Brain pericyte (primary cell): Measurements from ENCODE around the gene NECTIN2.
A peak's percentile ranks its signal among the peaks of the same experiment; 100 is the strongest.
"Not testable (repeated sequence)": the region's sequence is repeated elsewhere in the genome, so short reads cannot be mapped to it uniquely, and the experiment has no call there.

Experiments used
- DNase-seq: peaks from one replicate; pipeline ENCODE4 v3.0.0-alpha.2; 2012; ENCODE audit warnings: low read depth, low spot score

Gene NECTIN2

DNA sequence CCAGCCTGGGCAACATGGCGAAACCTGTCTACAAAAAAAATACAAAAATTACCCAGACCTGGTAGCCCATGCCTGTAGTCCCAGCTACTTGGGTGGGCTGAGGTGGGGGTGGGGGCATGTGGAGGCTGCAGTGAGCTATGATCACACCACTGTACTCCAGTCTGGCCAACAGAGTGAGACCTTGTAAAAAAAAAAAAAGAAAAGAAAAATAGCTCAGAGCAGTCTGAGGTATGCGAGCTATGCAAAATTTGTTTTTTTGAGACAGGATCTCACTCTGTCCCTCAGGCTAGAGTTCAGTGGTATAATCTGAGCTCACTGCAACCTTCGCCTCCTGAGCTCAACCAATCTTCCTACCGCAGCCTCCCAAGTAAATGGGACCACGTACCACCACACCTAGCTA, 37.8 kb downstream of the NECTIN2 start:
- no peak for DNase-seq

DNA sequence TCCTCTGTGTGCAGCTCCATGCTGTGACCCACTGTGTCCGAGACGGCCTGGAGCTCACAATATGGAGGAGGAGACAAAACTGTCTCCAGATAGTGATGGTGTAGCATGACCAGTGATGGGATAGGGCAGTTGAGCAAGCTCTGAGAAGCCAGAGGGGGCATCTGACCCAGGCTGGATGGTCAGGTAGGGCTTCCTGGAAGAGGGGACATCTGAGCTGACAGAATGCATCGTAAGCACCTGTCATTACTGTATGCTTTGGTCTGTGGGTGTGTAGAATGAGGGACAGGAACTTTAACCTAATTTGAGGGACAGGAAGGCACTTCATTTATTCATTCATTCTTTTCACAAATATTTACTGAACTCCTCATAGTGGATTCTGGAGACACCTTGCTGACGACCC, 38.5 kb downstream of the NECTIN2 start:
- no peak for DNase-seq

GRCh38 chr19:44886141-44886540, 40.0 kb downstream of the NECTIN2 start:
- DNase-seq = no peak

- DNase-seq = no peak
These were observed 41.6 kb downstream of the NECTIN2 start for GRCh38 chr19:44887648-44888047.

- not testable (repeated sequence) for DNase-seq
These were observed 42.2 kb downstream of the NECTIN2 start for GRCh38 chr19:44888335-44888734.

DNA sequence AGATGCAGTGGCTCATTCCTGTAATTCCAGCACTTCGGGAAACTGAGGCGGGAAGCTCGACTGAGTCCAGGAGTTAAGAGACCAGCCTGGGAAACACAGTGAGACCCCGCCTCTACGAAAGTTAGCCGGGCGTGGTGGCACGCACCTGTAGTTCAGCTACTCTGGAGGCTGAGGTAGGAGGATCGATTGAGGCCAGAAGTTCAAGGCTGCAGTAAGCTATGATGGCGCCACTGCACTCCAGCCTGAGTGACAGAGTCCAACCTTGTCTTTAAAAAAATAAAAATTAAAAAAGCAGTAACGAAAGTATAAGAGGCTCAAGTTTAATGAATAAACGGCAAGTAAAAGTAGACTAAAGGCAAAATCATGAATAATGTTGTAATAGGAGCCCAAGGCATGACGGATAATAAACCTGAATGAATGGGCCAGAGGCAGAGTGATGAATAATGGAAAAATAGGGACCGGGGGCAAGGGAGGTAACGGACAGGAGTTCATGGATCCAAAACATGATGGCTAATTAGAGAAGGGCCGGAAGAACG, 43.8 kb downstream of the NECTIN2 start:
- no peak for DNase-seq

DNA sequence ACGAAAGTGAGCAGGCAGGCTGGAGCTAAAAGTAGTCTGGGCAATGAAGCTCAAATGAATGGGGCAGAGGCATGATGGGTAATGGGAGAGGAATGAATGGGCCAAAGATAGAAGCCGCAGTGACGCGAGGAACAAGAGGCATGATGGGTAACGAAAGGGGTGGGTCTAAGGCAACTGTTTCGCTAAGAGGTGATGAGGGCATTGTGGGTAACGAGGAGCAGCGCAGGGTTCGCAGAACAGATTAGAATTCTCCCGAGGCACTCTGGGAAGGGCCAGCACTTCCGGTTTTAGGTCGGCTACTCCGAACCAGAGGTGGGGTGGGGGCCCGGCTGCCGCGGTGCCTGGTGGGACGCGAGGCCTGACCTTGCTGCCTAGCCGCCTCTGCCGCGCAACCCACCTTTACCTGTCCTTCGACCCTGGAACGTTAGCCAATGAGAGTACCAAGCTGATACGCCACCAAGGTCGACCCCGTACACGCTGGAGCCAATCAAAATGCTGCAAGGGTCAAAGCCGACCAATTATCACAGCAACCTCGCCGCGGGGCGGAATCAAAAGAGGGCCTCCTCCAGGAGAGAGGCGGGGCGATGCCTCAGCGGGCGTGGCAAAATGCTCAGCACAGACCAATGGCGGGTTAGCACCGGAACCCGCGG, 44.4 kb downstream of the NECTIN2 start:
- DNase-seq = peak; percentile 100

DNA sequence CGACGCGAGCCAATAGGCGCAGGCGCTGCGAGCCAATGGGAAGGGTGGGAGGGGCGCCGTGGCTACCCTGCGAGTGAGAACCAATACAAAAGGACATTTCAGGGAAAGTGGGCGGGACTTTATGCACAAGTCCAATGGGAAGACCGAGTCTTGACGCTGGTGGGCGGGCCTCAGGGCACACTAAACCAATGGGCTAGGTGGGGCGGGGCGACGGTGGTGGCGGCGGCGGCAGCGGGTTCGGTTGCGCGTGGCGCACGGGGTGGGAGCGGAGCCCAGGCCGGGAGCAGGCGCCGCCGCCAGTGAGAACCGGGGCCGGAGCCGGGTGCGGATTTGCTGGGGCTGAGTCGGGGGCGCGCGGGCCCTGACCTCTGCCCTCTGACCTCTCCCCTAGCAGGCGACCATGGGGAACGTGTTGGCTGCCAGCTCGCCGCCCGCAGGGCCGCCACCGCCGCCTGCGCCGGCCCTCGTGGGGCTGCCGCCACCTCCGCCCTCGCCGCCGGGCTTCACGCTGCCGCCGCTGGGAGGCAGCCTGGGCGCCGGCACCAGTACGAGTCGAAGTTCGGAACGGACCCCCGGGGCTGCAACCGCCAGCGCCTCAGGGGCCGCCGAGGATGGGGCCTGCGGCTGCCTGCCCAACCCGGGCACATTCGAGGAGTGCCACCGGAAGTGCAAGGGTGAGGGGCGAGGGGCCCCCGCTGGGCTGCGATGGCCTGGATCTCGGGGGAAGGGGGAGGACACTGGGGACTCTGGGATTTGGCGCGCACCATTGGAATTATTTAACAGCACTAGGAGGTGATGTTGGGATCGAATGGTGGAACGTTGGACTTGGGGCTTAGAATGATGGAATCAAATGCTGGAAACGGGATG, 45.2 kb downstream of the NECTIN2 start, which contains the start of gene TOMM40:
Gene TOMM40 (plus strand): TSS at position 239 of the 867 bp plus-strand sequence. CDS start 162 bp downstream, at position 401.
- no peak for DNase-seq

DNA sequence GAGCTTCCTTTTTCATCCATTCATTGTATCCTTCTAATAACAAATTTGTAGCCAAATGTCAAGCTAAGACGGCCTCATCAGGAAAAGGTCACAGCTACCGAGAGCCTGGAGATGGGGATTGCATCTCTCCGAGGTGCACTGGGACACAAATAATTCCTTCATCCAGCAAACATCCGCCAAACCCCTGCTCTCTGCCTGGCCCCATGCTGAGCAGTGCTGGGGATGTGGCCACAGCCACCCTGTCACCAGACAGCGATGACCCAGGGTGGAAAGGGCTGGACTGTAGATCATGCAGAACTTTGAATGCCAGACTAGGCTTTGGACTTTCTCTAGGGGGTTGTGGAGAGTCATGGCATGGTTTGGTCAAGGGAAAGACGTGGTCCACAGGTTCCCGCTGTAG, 46.8 kb downstream of the NECTIN2 start:
- DNase-seq = no peak

DNA sequence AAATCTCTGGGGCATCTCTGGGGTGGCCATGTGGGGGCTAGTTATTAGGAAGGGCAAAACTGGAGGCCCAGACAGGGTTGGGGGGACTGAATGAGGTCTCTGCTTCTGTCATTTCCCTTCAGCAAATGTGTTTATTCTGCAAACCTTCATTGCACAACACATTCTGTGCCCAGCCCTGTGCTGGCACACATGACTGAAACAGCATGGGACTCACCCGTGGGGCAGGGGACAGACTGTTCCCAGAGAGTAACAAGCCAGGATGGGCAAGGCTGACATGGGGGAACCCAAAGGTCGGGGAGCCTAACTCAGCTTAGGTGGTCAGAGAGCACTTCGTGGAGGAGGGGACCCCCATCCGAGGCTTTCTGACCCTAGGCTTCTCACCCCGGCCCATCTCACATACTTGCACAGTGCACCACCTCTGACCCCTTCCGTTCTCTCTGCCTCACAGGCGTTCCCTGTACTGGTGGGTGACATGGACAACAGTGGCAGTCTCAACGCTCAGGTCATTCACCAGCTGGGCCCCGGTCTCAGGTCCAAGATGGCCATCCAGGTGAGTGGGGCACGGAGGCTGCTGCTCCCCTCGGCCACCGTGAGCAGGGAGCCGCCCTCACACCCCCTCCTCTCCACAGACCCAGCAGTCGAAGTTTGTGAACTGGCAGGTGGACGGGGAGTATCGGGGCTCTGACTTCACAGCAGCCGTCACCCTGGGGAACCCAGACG, 47.4 kb downstream of the NECTIN2 start:
- DNase-seq = no peak

DNA sequence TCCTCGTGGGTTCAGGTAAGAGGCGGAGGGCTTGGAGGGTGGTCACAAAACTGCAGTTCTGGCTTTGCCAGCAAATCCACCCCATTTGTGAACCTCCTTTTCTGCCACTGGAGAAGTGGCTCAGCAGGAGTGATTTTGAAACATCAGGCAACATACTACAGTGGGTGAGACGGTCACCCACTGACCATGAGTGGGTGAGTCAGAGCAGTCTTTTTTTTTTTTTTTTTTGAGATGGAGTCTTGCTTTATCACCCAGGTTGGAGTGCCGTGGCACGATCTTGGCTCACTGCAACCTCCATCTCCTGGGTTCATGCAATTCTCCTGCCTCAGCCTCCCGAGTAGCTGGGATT, 47.9 kb downstream of the NECTIN2 start:
- DNase-seq = no peak

DNA sequence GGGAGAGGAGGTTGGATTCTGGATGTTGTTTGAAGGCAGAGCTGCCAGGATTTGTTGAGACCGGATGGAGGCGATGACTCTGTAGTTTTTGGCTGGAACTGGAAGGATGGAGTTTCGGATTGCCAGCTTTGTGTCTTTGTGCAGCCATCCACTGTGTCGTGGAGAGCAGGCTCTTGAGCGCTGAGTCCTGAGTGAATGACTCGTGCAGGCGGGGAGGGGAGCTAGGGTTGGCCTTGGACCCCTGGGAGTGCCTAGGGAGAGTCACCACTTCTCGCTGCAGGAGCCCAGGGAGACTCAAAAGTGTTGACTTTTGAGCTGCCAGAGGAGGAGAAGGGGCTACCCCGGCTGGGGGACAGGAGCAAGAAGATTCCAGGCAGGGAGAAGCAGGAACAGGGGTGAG, 48.8 kb downstream of the NECTIN2 start:
- no peak for DNase-seq

DNA sequence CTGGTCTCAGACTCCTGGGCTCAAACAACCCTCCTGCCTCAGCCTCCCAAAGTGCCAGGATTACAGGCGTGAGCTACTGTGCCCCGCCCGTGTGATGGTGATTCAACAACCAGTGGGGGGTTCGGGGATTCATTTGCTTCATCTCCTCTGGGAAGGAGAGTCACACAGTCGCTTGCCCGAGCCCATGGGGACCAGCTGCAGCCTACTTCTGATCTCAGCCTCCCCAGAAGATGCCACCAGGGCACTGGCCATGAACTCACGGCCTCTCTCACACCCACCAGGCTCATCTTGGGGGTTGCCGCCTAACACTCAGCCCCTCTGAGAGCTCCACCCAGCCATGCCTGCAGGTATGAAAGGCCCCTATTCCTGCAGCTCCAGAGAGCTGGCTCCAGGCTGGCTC, 51.7 kb downstream of the NECTIN2 start:
- DNase-seq = no peak

DNA sequence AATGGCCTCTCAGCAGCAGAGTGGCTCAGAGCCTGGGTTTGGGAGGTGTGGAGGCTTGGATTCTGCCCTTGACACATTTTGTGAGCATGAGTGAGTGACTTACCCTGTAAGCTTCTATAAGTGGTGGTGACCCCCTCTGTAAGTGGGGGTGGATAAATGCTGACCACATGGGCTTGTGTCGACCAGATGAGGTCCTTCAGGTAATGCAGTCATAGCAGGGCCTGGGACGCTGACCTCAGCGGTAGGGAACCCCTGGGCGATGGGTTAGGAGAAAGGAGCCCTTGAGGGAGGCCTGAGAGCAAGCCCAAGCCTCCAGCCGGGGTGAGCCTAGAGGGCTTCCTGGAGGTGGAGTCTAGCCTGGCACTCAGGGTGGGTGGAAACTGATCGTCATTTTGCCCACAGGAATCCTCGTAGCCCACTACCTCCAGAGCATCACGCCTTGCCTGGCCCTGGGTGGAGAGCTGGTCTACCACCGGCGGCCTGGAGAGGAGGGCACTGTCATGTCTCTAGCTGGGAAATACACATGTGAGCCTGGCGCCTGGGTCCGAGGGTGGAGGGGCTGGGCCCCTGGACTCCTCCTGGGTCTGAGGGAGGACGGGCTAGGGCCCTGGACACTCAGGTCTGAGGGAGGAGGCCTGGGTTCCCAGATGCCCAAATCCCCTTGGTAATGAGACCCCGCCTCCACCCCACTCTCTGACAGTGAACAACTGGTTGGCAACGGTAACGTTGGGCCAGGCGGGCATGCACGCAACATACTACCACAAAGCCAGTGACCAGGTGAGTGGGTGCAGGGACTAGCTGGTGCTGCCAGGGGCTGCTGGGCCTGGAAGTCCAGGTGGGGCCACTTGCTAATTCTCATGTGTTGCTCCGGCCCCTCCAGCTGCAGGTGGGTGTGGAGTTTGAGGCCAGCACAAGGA, 54.5 kb downstream of the NECTIN2 start:
- DNase-seq = no peak

DNA sequence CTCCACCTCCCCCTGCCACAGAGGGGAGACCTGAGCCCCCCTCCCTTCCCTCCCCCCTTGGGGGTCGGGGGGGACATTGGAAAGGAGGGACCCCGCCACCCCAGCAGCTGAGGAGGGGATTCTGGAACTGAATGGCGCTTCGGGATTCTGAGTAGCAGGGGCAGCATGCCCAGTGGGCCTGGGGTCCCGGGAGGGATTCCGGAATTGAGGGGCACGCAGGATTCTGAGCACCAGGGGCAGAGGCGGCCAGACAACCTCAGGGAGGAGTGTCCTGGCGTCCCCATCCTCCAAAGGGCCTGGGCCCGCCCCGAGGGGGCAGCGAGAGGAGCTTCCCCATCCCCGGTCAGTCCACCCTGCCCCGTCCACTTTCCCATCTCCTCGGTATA, 57.1 kb downstream of the NECTIN2 start:
- DNase-seq = no peak

DNA sequence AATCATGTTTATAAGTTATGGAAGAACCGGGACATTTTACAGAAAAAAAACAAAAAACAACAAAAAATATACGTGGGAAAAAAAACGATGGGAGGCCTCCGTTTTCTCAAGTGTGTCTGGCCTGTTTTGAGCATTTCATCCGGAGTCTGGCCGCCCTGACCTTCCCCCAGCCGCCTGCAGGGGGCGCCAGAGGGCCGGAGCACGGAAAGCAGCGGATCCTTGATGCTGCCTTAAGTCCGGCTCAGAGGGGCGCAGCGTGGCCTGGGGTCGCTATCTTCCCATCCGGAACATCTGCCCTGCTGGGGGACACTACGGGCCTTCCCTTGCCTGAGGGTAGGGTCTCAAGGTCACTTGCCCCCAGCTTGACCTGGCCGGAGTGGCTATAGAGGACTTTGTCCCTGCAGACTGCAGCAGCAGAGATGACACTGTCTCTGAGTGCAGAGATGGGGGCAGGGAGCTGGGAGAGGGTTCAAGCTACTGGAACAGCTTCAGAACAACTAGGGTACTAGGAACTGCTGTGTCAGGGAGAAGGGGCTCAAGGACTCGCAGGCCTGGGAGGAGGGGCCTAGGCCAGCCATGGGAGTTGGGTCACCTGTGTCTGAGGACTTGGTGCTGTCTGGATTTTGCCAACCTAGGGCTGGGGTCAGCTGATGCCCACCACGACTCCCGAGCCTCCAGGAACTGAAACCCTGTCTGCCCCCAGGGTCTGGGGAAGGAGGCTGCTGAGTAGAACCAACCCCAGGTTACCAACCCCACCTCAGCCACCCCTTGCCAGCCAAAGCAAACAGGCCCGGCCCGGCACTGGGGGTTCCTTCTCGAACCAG, 57.7 kb downstream of the NECTIN2 start:
- peak; percentile 72 for DNase-seq

GRCh38 chr19:44904426-44904994, 58.4 kb downstream of the NECTIN2 start:
- no peak for DNase-seq

DNA sequence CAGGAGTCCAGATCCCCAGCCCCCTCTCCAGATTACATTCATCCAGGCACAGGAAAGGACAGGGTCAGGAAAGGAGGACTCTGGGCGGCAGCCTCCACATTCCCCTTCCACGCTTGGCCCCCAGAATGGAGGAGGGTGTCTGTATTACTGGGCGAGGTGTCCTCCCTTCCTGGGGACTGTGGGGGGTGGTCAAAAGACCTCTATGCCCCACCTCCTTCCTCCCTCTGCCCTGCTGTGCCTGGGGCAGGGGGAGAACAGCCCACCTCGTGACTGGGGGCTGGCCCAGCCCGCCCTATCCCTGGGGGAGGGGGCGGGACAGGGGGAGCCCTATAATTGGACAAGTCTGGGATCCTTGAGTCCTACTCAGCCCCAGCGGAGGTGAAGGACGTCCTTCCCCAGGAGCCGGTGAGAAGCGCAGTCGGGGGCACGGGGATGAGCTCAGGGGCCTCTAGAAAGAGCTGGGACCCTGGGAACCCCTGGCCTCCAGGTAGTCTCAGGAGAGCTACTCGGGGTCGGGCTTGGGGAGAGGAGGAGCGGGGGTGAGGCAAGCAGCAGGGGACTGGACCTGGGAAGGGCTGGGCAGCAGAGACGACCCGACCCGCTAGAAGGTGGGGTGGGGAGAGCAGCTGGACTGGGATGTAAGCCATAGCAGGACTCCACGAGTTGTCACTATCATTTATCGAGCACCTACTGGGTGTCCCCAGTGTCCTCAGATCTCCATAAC, 59.5 kb downstream of the NECTIN2 start, which contains the start of gene APOE:
Gene APOE (plus strand): TSS at position 360 of the 724 bp plus-strand sequence. CDS start 829 bp downstream, outside the sequence.
- no peak for DNase-seq

DNA sequence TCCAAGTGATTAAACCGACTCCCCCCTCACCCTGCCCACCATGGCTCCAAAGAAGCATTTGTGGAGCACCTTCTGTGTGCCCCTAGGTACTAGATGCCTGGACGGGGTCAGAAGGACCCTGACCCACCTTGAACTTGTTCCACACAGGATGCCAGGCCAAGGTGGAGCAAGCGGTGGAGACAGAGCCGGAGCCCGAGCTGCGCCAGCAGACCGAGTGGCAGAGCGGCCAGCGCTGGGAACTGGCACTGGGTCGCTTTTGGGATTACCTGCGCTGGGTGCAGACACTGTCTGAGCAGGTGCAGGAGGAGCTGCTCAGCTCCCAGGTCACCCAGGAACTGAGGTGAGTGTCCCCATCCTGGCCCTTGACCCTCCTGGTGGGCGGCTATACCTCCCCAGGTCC, 61.5 kb downstream of the NECTIN2 start:
- DNase-seq = no peak
